PC-9 (cell line): Measurements from ENCODE around the gene CD99L2. TPM values are rescaled to one million over a fixed set of nuclear protein-coding genes. Genes with fewer than 3 reads are reported as not detected.

Experiments
- BruUV-seq: library from RNA; stranded (reverse); fragments of 400-500 nt; replicated peaks from 2 replicates; lab custom pipeline; 2021; lab: Mats Ljungman, UMichigan
- CTCF ChIA-PET: fragments of 300-600 bp; sonication (Branson Sonifier 250); formaldehyde crosslinking; loops from one replicate; lab custom pipeline; 2022; ENCODE audit warnings: antibody characterized with exemption; lab: Charles Lee
- POLR2A ChIA-PET: fragments of 300-600 bp; sonication (Branson Sonifier 250); formaldehyde crosslinking; loops from one replicate; lab custom pipeline; 2022; ENCODE audit warnings: antibody characterized with exemption; ENCODE audit not compliant: unreplicated experiment; lab: Charles Lee
- DNase-seq, 2 experiments: peaks; one replicate each; pipeline versions ENCODE4 v3.0.0 to v3.0.0-alpha.2; 2015 to 2022; ENCODE audit warnings: mixed read lengths in 1 of 2
- H2AFZ ChIP-seq: fragments of 200-600 bp; sonication (generic); 2 replicates; pipeline ENCODE4 v1.8.1; 2017; ENCODE audit warnings: antibody characterized with exemption
- H3F3A ChIP-seq: fragments of 200-600 bp; sonication (generic); 2 replicates; pipeline ENCODE4 v1.8.1; 2017; ENCODE audit warnings: antibody characterized with exemption, mild to moderate bottlenecking, low read depth; ENCODE audit not compliant: insufficient read depth
- H3K27ac ChIP-seq: fragments of 200-600 bp; sonication (generic); 2 replicates; pipeline ENCODE4 v1.6.1; 2016; ENCODE audit warnings: mixed run types
- H3K27me3 ChIP-seq: fragments of 200-600 bp; sonication (generic); 2 replicates; pipeline ENCODE4 v1.6.1; 2016; ENCODE audit warnings: low read depth, mixed run types; ENCODE audit not compliant: insufficient read depth
- H3K36me3 ChIP-seq: fragments of 200-600 bp; sonication (generic); 2 replicates; pipeline ENCODE4 v1.6.1; 2016; ENCODE audit warnings: low read depth, mixed run types
- H3K4me1 ChIP-seq: fragments of 200-600 bp; sonication (generic); replicated peaks from 2 replicates; pipeline ENCODE4 v1.6.1; 2016; ENCODE audit warnings: mixed run types; ENCODE audit not compliant: insufficient read depth
- H3K4me2 ChIP-seq: fragments of 200-600 bp; sonication (generic); 2 replicates; pipeline ENCODE4 v1.6.1; 2017; ENCODE audit warnings: mixed run types
- H3K4me3 ChIP-seq: fragments of 200-600 bp; sonication (generic); 2 replicates; pipeline ENCODE4 v1.6.1; 2016; ENCODE audit warnings: mixed run types
- H3K79me2 ChIP-seq: fragments of 200-600 bp; sonication (generic); 2 replicates; pipeline ENCODE4 v1.6.1; 2017; ENCODE audit warnings: low read depth, mixed run types
- H3K9me2 ChIP-seq: fragments of 200-600 bp; sonication (generic); 2 replicates; pipeline ENCODE4 v1.8.1; 2017; ENCODE audit warnings: mild to moderate bottlenecking; ENCODE audit not compliant: insufficient read depth
- H3K9me3 ChIP-seq: fragments of 200-600 bp; sonication (generic); 2 replicates; pipeline ENCODE4 v1.8.1; 2016; ENCODE audit warnings: low read depth; ENCODE audit not compliant: insufficient read depth
- H4K20me1 ChIP-seq: fragments of 200-600 bp; sonication (generic); 2 replicates; pipeline ENCODE4 v1.8.1; 2017; ENCODE audit not compliant: insufficient read depth
- CTCF ChIP-seq: fragments of 200-600 bp; sonication (generic); conservative IDR thresholded peaks from 2 replicates; pipeline ENCODE4 v1.6.1; 2017; ENCODE audit warnings: mixed run types, antibody characterized with exemption, mild to moderate bottlenecking, moderate library complexity
- EZH2 ChIP-seq: fragments of 200-600 bp; sonication (generic); IDR thresholded peaks from 2 replicates; pipeline ENCODE4 v1.8.0; 2017; ENCODE audit warnings: antibody characterized with exemption, low read depth
- intact Hi-C: fragments of 100-400 bp; cut with micrococcal nuclease; formaldehyde crosslinking; loops from one replicate; pipeline ENCODE4 v1.10.0; 2022; ENCODE audit not compliant: unreplicated experiment
- total RNA-seq: library from RNA; stranded (reverse); gene quantifications from 2 replicates; pipeline ENCODE4 v1.2.3, GENCODE V29; 2021

Gene CD99L2
- total RNA-seq, 1 experiment from 2014 or later = 22.5 TPM

GRCh38 chrX:150753968-150754367 is 144.5 kb downstream of the CD99L2 start:
- Histone ChIP-seq H3K27ac (no peak overlapping the region), H3K79me2 (no peaks in the 10 kb centered on the region), H3K4me1 (no peaks in the 10 kb centered on the region), H2AFZ (no peak overlapping the region), H4K20me1 (no peaks in the 10 kb centered on the region), H3K4me2 (no peak overlapping the region), H3K4me3 (no peak overlapping the region), H3K36me3 (0 out of 2 replicates have a peak, but pooled peaks cover 21% of the 10 kb centered on the region), H3F3A (0 out of 2 replicates have a peak, but pooled peaks cover 6% of the 10 kb centered on the region), H3K27me3 (no peaks in the 10 kb centered on the region), H3K9me2 (no peaks in the 10 kb centered on the region), H3K9me3 (no peaks in the 10 kb centered on the region)
- ChIA-PET POLR2A (no interaction called here), CTCF (interaction anchor here (0.6 kb wide), 1 partner anchor 196 kb away, joined by 3 read pairs; no protein-coding TSS in a partner anchor)
- BruUV-seq = no TSS peak
- DNase-seq = no peak
- TF ChIP-seq EZH2 (no peak), CTCF (no peak)
- intact Hi-C loops = no loop called here

- ChIA-PET POLR2A (no interaction called here), CTCF (no interaction called here)
- no peaks in the 10 kb centered on the region for H3K9me3 ChIP-seq
- no peak for TF ChIP-seq EZH2
- no peak for TF ChIP-seq CTCF
- H3K27me3 ChIP-seq = no peaks in the 10 kb centered on the region
- no peaks in the 10 kb centered on the region for H3K79me2 ChIP-seq
- no peaks in the 10 kb centered on the region for H3K9me2 ChIP-seq
- H2AFZ ChIP-seq = no peak overlapping the region
- H3K27ac ChIP-seq = no peak overlapping the region
- no peak overlapping the region for H3K4me3 ChIP-seq
- H3K4me1 ChIP-seq = no peaks in the 10 kb centered on the region
- no peak overlapping the region for H3K4me2 ChIP-seq
- intact Hi-C loops = no loop called here
- BruUV-seq = no TSS peak
- 0 out of 2 replicates have a peak, but pooled peaks cover 6% of the 10 kb centered on the region for H3F3A ChIP-seq
- H3K36me3 ChIP-seq = 0 out of 2 replicates have a peak, but pooled peaks cover 21% of the 10 kb centered on the region
- no peak for DNase-seq
- H4K20me1 ChIP-seq = no peaks in the 10 kb centered on the region
These were observed 145.1 kb downstream of the CD99L2 start for GRCh38 chrX:150753357-150753756.

DNA sequence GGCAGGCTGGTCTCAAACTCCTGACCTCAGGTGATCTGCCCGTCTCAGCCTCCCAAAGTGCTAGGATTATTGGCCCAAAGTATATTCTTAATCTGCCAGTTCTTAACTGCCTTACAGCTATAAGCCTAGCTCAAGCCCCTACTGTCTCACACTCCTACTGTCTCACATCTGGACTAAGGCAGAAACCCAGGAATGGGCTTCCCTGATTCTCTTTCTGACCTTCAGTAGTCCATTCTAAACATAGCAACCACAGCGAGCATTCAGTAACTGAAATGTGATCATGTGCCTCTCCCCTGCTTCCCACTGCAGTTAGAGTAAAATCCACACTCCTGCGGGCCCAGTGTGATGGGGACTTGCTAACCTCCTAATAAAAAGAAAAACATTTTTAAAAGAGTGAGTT is 146.3 kb downstream of the CD99L2 start:
- no peak for DNase-seq
- POLR2A ChIA-PET = no interaction called here
- intact Hi-C loops = no loop called here

More for the DNA sequence above, 146.3 kb downstream of the CD99L2 start:
- CTCF ChIA-PET = no interaction called here
- H3K4me2 ChIP-seq = no peak overlapping the region
- BruUV-seq = no TSS peak
- H3K4me1 ChIP-seq = no peaks in the 10 kb centered on the region
- 0 out of 2 replicates have a peak, but pooled peaks cover 21% of the 10 kb centered on the region for H3K36me3 ChIP-seq
- H3K9me2 ChIP-seq = no peaks in the 10 kb centered on the region
- H3K27me3 ChIP-seq = no peaks in the 10 kb centered on the region
- H3K79me2 ChIP-seq = no peaks in the 10 kb centered on the region
- H3K27ac ChIP-seq = no peak overlapping the region
- TF ChIP-seq CTCF (no peak), EZH2 (no peak)
- H3K9me3 ChIP-seq = no peaks in the 10 kb centered on the region
- no peaks in the 10 kb centered on the region for H4K20me1 ChIP-seq
- H3F3A ChIP-seq = 0 out of 2 replicates have a peak, but pooled peaks cover 6% of the 10 kb centered on the region
- no peak overlapping the region for H2AFZ ChIP-seq
- H3K4me3 ChIP-seq = no peak overlapping the region
